ENCODE data around the gene AFM.
"Not testable (repeated sequence)": the region's sequence is repeated elsewhere in the genome, so short reads cannot be mapped to it uniquely, and the experiment has no call there.

The AFM gene

GRCh38 chr4:73507541-73507940, 26.0 kb downstream of the AFM start:
- DNase-seq: no peak

GRCh38 chr4:73508651-73509050, 27.1 kb downstream of the AFM start:
- DNase-seq: no peak

GRCh38 chr4:73518340-73518739, 36.8 kb downstream of the AFM start:
- DNase-seq: no peak

DNA sequence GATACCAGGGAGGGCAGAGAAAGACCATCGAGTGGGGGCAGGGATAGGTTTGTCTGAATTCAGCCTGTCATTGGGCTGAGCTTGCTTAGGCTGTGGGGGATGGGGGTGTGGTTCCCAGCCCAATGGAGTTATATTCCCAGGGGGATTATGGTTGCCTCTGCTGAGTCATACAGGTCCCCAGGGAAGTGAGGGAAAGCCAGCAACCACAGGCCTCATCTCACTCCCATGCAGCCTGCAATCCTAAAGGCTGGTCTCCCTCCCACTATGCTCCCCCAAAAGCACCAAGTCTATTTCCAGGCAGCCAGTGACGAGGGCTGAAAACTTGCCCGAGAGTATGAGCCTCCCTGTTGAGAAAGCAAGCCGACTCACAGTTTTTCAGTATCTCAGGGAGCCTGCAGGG, 39.3 kb downstream of the AFM start:
- no peak for DNase-seq

- no peak for DNase-seq
Measured at GRCh38 chr4:73523126-73523525, 41.6 kb downstream of the AFM start.

DNA sequence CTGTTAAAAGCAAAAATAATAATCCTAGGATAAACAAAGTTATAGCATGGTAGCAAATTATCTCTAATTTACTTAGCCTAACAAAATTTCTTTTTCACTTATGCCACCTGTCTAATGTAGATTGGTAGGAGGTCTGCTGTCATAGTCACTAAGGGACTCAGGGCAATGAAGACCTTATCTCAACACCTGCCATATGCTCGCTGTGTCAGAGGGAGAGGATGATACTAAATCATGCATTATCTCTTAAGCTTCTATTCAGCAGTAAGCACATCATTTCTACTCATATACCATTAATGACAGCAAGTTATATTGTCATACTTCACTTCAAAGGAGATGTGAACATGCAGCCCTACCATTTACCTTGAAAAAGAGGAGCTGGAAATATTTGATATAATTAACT, 44.1 kb downstream of the AFM start:
- no peak for DNase-seq

- DNase-seq: no peak
Measured at GRCh38 chr4:73527196-73527595, 45.7 kb downstream of the AFM start.

- no peak for DNase-seq
Measured at GRCh38 chr4:73528171-73528570, 46.6 kb downstream of the AFM start.

- DNase-seq: no peak
Measured at GRCh38 chr4:73533515-73534422, 52.2 kb downstream of the AFM start.

- DNase-seq: no peak
Measured at GRCh38 chr4:73538162-73538561, 56.6 kb downstream of the AFM start.

DNA sequence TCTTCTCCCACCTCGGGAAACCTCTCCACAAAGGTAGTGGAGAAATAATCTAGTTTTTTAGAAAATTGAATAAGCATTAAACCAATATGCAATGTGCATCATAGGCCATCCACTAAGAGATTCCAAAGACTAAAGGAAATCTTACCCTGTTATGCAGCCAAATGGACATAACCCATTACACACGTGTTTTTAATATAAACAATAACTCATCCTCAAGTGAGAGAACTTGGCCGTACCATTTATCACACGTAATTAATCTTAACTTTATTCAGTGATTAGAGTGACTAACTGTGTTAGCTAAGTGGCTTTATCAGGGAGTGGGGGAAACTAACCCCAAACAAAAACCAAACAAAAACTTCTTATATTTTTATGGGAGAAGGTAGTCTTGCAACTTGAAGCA, 57.8 kb downstream of the AFM start:
- no peak for DNase-seq

GRCh38 chr4:73540826-73541225, 59.3 kb downstream of the AFM start:
- DNase-seq: no peak

DNA sequence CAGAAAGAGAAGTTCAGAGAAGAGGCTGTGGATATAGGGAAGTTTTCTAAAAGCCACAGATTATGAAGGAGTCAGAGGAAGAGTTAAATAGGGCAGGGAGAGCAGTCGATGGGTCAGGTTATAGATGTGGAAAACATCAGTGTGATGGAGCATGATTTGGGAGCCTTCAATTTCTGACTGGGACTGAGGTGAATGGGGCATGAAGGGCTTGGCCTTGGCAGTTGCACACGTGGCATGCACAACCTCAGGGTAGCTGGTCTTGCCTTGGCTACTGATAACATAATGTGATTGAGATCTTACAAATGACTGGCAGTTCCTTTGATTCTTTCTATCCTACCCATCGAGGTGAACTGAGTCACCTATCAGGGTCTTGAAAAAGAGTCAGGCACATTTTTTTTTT, 59.7 kb downstream of the AFM start:
- DNase-seq: no peak

GRCh38 chr4:73544620-73545019, 63.1 kb downstream of the AFM start:
- DNase-seq: no peak

GRCh38 chr4:73550865-73551264, 69.3 kb downstream of the AFM start:
- DNase-seq: not testable (repeated sequence)

Data from stimulated activated CD4-positive, alpha-beta T cell treated with anti-CD3 and anti-CD28 coated beads, Interleukin-15, amount 100 ng/mL, for 24 hours (primary cell).